Parathyroid adenoma (tissue), 2 donors: ENCODE data around the gene SLC9A3.

Source experiments
- H2AFZ ChIP-seq: fragments of 300-600 bp; sonication (generic); one replicate; pipeline ENCODE4 v1.7.0; 2017; ENCODE audit warnings: antibody characterized with exemption, mild to moderate bottlenecking
- H3K27ac ChIP-seq: fragments of 300-600 bp; sonication (generic); one replicate; pipeline ENCODE4 v1.7.0; 2017
- H3K27me3 ChIP-seq: fragments of 300-600 bp; sonication (generic); one replicate; pipeline ENCODE4 v1.7.0; 2017; ENCODE audit warnings: low read length; ENCODE audit not compliant: control insufficient read depth, insufficient read depth
- H3K36me3 ChIP-seq: fragments of 300-600 bp; sonication (generic); one replicate; pipeline ENCODE4 v1.7.0; 2017; ENCODE audit warnings: low read length; ENCODE audit not compliant: control insufficient read depth, insufficient read depth
- H3K4me1 ChIP-seq: fragments of 300-600 bp; sonication (generic); one replicate; pipeline ENCODE4 v1.7.0; 2017; ENCODE audit warnings: control low read depth
- H3K4me2 ChIP-seq: fragments of 300-600 bp; sonication (generic); one replicate; pipeline ENCODE4 v1.7.0; 2017; ENCODE audit warnings: low read length
- H3K4me3 ChIP-seq: fragments of 300-600 bp; sonication (generic); one replicate; pipeline ENCODE4 v1.7.0; 2017; ENCODE audit warnings: low read depth, low read length
- H3K79me2 ChIP-seq: fragments of 300-600 bp; sonication (generic); one replicate; pipeline ENCODE4 v1.7.0; 2017; ENCODE audit warnings: control low read depth
- H3K9ac ChIP-seq: fragments of 300-600 bp; sonication (generic); one replicate; pipeline ENCODE4 v1.7.0; 2017; ENCODE audit warnings: mild to moderate bottlenecking
- H3K9me3 ChIP-seq: fragments of 300-600 bp; sonication (generic); one replicate; pipeline ENCODE4 v1.7.0; 2017; ENCODE audit warnings: low read length; ENCODE audit not compliant: control insufficient read depth
- TF ChIP-seq, protein P1 (sequence below): fragments of 300-600 bp; sonication (generic); IDR thresholded peaks from one replicate; pipeline ENCODE4 v1.7.0; 2017; ENCODE audit warnings: antibody characterized with exemption, mild to moderate bottlenecking
- donor health status: primary hyperparathyroidism.

The SLC9A3 gene

DNA sequence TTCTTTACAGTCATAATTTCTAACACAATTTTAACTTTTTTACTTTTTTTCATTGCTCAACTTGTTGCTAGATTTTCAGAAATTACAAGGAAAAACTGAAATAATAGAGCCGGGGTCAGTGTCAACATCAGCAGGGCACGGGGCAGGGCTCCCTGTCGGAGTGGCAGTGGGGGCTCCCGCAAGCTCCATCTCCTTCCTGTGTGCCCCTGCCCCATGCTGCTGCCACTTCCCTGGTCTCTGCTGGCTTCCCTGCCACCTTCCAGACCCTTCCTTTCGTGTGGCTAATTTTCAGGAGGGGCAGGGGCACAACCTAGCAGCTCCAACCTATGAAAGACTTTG lies 82.3 kb downstream of the SLC9A3 start:
- TF ChIP-seq, protein P1, sequence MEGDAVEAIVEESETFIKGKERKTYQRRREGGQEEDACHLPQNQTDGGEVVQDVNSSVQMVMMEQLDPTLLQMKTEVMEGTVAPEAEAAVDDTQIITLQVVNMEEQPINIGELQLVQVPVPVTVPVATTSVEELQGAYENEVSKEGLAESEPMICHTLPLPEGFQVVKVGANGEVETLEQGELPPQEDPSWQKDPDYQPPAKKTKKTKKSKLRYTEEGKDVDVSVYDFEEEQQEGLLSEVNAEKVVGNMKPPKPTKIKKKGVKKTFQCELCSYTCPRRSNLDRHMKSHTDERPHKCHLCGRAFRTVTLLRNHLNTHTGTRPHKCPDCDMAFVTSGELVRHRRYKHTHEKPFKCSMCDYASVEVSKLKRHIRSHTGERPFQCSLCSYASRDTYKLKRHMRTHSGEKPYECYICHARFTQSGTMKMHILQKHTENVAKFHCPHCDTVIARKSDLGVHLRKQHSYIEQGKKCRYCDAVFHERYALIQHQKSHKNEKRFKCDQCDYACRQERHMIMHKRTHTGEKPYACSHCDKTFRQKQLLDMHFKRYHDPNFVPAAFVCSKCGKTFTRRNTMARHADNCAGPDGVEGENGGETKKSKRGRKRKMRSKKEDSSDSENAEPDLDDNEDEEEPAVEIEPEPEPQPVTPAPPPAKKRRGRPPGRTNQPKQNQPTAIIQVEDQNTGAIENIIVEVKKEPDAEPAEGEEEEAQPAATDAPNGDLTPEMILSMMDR: no peak

DNA sequence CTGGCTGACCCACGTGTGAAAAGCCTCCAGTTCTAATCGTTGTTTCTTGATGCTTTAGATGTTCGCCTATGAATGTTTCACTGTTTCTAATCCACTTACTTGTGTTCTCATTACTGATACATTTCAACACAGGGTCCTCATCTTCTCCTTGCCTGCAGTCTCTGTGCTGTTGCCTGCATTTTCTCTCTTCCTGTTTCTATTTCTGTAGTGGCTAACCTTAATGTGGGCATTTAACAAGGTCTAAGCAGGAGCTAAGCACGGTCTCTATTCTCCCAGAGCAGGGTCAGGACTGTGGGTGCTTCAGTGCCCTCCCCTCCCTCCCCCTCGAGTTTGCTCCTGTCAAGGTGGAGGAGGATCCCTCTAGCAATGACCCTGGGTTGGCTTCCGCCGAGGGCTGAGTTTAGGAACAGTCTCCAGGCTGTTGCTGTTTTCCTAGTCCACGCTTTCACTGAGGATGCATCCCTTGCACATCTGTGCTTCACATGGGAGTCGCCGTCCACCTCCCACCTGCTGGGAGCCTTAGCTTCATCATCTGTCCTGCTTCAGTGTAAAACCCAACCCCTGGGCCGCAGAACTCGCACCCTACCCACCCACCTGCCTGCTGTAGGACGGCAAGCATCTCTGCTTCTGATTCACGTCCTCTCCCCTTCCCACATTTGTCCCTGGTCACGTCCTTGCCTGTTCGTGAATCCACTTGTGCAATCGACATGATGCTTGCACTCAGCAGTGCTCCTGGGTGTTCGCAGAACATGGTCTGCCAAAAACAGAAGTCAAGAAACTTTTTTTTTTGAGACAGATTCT lies 83.6 kb downstream of the SLC9A3 start:
- no peaks in the 10 kb centered on the region for H3K36me3 ChIP-seq
- no peak overlapping the region for H2AFZ ChIP-seq
- H3K4me1 ChIP-seq: peaks cover 5% of the 10 kb centered on the region
- H3K4me3 ChIP-seq: no peak overlapping the region
- no peaks in the 10 kb centered on the region for H3K9me3 ChIP-seq
- peaks cover 14% of the 10 kb centered on the region for H3K79me2 ChIP-seq
- H3K27ac ChIP-seq: no peak overlapping the region
- no peaks in the 10 kb centered on the region for H3K27me3 ChIP-seq
- H3K9ac ChIP-seq: no peak overlapping the region
- TF ChIP-seq, protein P1: no peak
- H3K4me2 ChIP-seq: no peak overlapping the region

More for the DNA sequence above, 82.3 kb downstream of the SLC9A3 start:
- H3K9ac ChIP-seq: no peak overlapping the region
- peak overlapping the region; percentile 98 for H3K4me2 ChIP-seq
- peaks cover 20% of the 10 kb centered on the region for H3K79me2 ChIP-seq
- no peaks in the 10 kb centered on the region for H3K27me3 ChIP-seq
- peak overlapping the region; percentile 87 for H3K4me3 ChIP-seq
- no peak overlapping the region for H3K27ac ChIP-seq
- H3K4me1 ChIP-seq: peaks cover 5% of the 10 kb centered on the region
- peak overlapping the region; percentile 95 for H2AFZ ChIP-seq
- no peaks in the 10 kb centered on the region for H3K9me3 ChIP-seq
- H3K36me3 ChIP-seq: no peaks in the 10 kb centered on the region

DNA sequence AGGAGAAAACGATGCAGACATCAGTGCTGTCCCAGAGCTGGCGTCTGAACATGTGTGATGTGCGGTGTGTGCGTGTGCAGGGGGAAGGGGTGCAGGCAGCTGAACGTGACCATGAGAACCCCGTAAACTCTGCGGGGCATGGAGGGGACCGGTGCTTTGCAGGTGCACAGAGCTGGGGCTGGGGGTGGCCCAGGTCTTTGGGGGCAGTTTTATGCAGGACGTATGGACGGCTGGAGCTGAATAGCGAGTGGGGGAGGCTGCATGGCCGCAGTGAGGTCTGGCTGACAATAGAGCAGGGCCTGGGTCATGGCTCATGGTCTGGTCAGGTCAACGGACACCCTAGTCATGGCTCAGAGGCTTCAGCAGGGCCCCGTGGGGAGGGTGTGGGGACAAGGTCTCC lies 84.6 kb downstream of the SLC9A3 start:
- no peaks in the 10 kb centered on the region for H3K27me3 ChIP-seq
- H3K4me3 ChIP-seq: no peak overlapping the region
- no peak overlapping the region for H3K4me2 ChIP-seq
- no peak overlapping the region for H3K27ac ChIP-seq
- no peak overlapping the region for H2AFZ ChIP-seq
- H3K9me3 ChIP-seq: no peaks in the 10 kb centered on the region
- H3K9ac ChIP-seq: no peak overlapping the region
- peaks cover 14% of the 10 kb centered on the region for H3K79me2 ChIP-seq
- H3K36me3 ChIP-seq: no peaks in the 10 kb centered on the region
- TF ChIP-seq, protein P1: no peak
- peaks cover 5% of the 10 kb centered on the region for H3K4me1 ChIP-seq

DNA sequence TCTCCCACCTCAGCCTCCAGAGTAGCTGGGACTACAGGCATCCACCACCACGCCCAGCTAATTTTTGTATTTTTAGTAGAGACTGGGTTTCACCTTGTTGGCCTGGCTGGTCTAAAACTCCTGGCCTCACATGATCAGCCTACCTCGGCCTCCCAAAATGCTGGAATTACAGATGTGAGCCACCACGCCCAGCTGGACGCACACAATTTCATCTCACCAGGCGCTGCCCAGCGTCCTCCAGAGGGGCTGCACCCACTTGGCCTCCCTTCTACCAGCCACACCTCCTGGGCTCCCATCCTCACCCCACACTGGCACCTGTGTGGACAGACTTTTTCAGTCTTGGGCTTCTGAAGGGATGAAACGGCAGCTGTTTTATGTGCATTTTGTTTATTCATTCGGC lies 85.1 kb downstream of the SLC9A3 start:
- TF ChIP-seq, protein P1: no peak
- H3K9me3 ChIP-seq: no peaks in the 10 kb centered on the region
- no peak overlapping the region for H3K27ac ChIP-seq
- no peak overlapping the region for H3K4me2 ChIP-seq
- no peak overlapping the region for H3K9ac ChIP-seq
- H3K4me3 ChIP-seq: no peak overlapping the region
- H3K4me1 ChIP-seq: peaks cover 3% of the 10 kb centered on the region
- H3K79me2 ChIP-seq: peaks cover 14% of the 10 kb centered on the region
- H2AFZ ChIP-seq: no peak overlapping the region
- no peaks in the 10 kb centered on the region for H3K27me3 ChIP-seq
- no peaks in the 10 kb centered on the region for H3K36me3 ChIP-seq

DNA sequence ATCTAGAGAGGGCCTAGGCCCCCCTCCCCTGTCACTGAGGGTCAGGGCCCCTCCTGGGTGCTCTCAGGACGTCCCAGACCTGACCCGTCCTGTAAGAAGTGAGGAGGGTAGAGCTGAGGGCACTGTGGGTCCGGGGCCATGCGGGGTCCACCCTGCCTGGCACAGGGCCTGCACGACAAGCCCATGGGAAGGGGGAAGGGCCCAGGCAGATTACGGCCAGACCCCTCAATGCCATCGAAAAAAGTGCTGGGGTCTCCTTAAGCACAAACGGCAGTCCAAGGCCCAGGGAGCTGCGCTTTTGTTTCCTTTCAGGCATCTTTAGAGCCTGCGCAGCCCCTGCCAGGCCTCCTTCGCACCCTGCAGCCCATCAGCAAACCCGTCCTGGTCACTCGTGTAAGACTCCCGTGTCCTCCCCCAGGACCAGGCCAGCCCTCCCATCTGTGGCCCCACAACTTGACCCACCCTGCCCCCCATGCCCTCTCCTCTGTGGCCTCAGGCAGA lies 85.7 kb downstream of the SLC9A3 start:
- Histone ChIP-seq H3K4me1 (no peaks in the 10 kb centered on the region), H3K4me3 (no peak overlapping the region), H3K9ac (no peak overlapping the region), H3K4me2 (no peak overlapping the region), H3K27me3 (no peaks in the 10 kb centered on the region), H2AFZ (no peak overlapping the region), H3K79me2 (peaks cover 11% of the 10 kb centered on the region), H3K36me3 (no peaks in the 10 kb centered on the region), H3K27ac (no peak overlapping the region), H3K9me3 (no peaks in the 10 kb centered on the region)
- TF ChIP-seq, protein P1: no peak
